ENCODE results near the gene ZFYVE26.
A peak's percentile ranks its signal among the peaks of the same experiment; 100 is the strongest.

Gene ZFYVE26

GRCh38 chr14:67766035-67766680 lies 50.2 kb downstream of the ZFYVE26 start:
- Histone ChIP-seq H3K9me3 (replicated peaks in 1 of 11) (no peaks in the 10 kb centered on the region), H3K9ac (no peak overlapping the region), H4K20me1 (peaks cover 0 to 13% (median 0%) of the 10 kb centered on the region in 11 experiments; a peak in 3 of 22 replicates), H3K27me3 (no peaks in the 10 kb centered on the region), H3K4me3 (no peak overlapping the region), H3K4me2 (peak overlapping the region in 5 of 11 experiments; percentile 57 to 78 (median 62); a peak in 10 of 22 replicates), H3K36me3 (peaks cover 66 to 97% (median 89%) of the 10 kb centered on the region in 11 experiments), H3K4me1 (peaks cover 0 to 29% (median 11%) of the 10 kb centered on the region in 10 experiments; a peak in 12 of 20 replicates), H3K27ac (peak overlapping the region in 2 of 11 experiments; percentile 2 to 45; a peak in 2 of 22 replicates)
- TF ChIP-seq Cebpa-rat (IDR thresholded peaks at IDR 0.05): no peak

GRCh38 chr14:67765192-67765834 lies 51.1 kb downstream of the ZFYVE26 start:
- peaks cover 71 to 98% (median 89%) of the 10 kb centered on the region in 11 experiments for H3K36me3 ChIP-seq
- no peak overlapping the region for H3K4me3 ChIP-seq

GRCh38 chr14:67764496-67764895 lies 51.9 kb downstream of the ZFYVE26 start:
- Histone ChIP-seq H3K4me3 (no peak overlapping the region), H3K27ac (no peak overlapping the region), H4K20me1 (peaks cover 0 to 13% (median 0%) of the 10 kb centered on the region in 11 experiments; a peak in 3 of 22 replicates), H3K9ac (no peak overlapping the region), H3K9me3 (replicated peaks in 1 of 11) (no peaks in the 10 kb centered on the region), H3K27me3 (no peaks in the 10 kb centered on the region), H3K4me1 (peaks cover 0 to 29% (median 11%) of the 10 kb centered on the region in 10 experiments; a peak in 12 of 20 replicates), H3K4me2 (no peak overlapping the region), H3K36me3 (peaks cover 67 to 98% (median 89%) of the 10 kb centered on the region in 11 experiments)
- TF ChIP-seq Cebpa-rat (IDR thresholded peaks at IDR 0.05): no peak

More at GRCh38 chr14:67765192-67765834, 51.1 kb downstream of the ZFYVE26 start:
- H3K27ac ChIP-seq: no peak overlapping the region
- peaks cover 0 to 29% (median 11%) of the 10 kb centered on the region in 10 experiments; a peak in 12 of 20 replicates for H3K4me1 ChIP-seq
- H3K9ac ChIP-seq: no peak overlapping the region
- H3K27me3 ChIP-seq: no peaks in the 10 kb centered on the region
- H4K20me1 ChIP-seq: peaks cover 0 to 13% (median 0%) of the 10 kb centered on the region in 11 experiments; a peak in 3 of 22 replicates
- TF ChIP-seq Cebpa-rat (IDR thresholded peaks at IDR 0.05): no peak
- H3K4me2 ChIP-seq: peak overlapping the region in 2 of 11 experiments; percentile 62 to 66; a peak in 3 of 22 replicates
- no peaks in the 10 kb centered on the region for H3K9me3 ChIP-seq (replicated peaks in 1 of 11)

- Histone ChIP-seq H3K27me3 (no peaks in the 10 kb centered on the region), H4K20me1 (peaks cover 0 to 13% (median 0%) of the 10 kb centered on the region in 11 experiments; a peak in 3 of 22 replicates), H3K4me3 (no peak overlapping the region), H3K4me1 (peaks cover 0 to 29% (median 11%) of the 10 kb centered on the region in 10 experiments; a peak in 12 of 20 replicates), H3K9me3 (replicated peaks in 1 of 11) (no peaks in the 10 kb centered on the region), H3K36me3 (peaks cover 57 to 89% (median 77%) of the 10 kb centered on the region in 11 experiments), H3K4me2 (no peak overlapping the region), H3K9ac (no peak overlapping the region), H3K27ac (no peak overlapping the region)
- no peak for TF ChIP-seq Cebpa-rat (IDR thresholded peaks at IDR 0.05)
Observed at GRCh38 chr14:67763158-67763822, 53.1 kb downstream of the ZFYVE26 start.

DNA sequence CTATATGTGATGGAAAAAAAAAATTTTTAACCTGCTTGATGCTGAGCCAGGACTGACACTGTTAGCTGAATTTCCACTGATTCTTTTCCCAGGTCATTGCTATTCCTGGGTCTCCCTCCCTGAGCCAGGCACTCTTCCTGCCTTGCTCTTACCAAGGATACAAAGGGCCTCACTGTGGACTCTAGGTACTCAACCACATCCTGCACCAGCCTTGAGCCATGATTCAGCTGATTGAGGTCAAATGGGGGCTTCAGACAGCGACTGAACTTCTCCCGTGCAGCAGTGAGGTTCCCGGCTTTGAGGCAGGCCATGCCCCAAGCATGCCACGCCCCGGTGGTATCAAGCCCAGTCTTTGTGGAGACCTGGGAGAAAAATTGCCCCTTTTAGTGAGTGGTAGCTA lies 54.3 kb downstream of the ZFYVE26 start:
- Histone ChIP-seq H3K27ac (no peak overlapping the region), H3K4me2 (no peak overlapping the region), H3K9ac (no peak overlapping the region), H3K4me3 (no peak overlapping the region), H3K36me3 (peaks cover 46 to 88% (median 70%) of the 10 kb centered on the region in 11 experiments), H3K9me3 (replicated peaks in 1 of 11) (no peaks in the 10 kb centered on the region), H4K20me1 (peaks cover 0 to 12% (median 0%) of the 10 kb centered on the region in 11 experiments; a peak in 3 of 22 replicates), H3K4me1 (peaks cover 0 to 19% (median 10%) of the 10 kb centered on the region in 10 experiments; a peak in 12 of 20 replicates), H3K27me3 (no peaks in the 10 kb centered on the region)
- TF ChIP-seq Cebpa-rat (IDR thresholded peaks at IDR 0.05): no peak

- H4K20me1 ChIP-seq: no peaks in the 10 kb centered on the region
- no peaks in the 10 kb centered on the region for H3K27me3 ChIP-seq
- H3K9ac ChIP-seq: no peak overlapping the region
- H3K27ac ChIP-seq: no peak overlapping the region
- H3K4me2 ChIP-seq: no peak overlapping the region
- no peaks in the 10 kb centered on the region for H3K4me1 ChIP-seq
- no peaks in the 10 kb centered on the region for H3K9me3 ChIP-seq (replicated peaks in 1 of 11)
- H3K36me3 ChIP-seq: peaks cover 48 to 96% (median 70%) of the 10 kb centered on the region in 11 experiments
- no peak for TF ChIP-seq Cebpa-rat (IDR thresholded peaks at IDR 0.05)
- no peak overlapping the region for H3K4me3 ChIP-seq
Observed at GRCh38 chr14:67759916-67760315, 56.5 kb downstream of the ZFYVE26 start.

DNA sequence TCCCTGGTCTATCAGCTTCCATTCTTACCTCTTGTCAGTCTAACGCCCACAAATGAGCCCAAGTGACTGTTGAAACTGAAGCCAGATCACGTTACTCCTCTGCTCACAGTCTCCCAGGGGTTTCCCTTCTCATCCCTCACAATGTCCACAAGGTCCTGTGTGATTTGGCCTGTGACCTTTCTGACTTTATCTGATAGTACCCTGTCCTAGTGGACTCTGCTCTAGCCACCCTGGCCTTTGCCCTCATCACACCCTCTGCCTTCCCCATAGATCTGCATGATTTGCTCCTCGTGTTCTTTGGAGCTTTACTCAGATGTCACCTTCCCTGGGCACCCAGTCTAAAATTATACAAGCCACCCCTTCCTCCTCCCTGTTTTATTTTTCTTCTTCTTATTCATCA lies 59.2 kb downstream of the ZFYVE26 start:
- peaks cover 55 to 97% (median 70%) of the 10 kb centered on the region in 11 experiments for H3K36me3 ChIP-seq
- no peak overlapping the region for H3K4me3 ChIP-seq
- no peaks in the 10 kb centered on the region for H4K20me1 ChIP-seq
- H3K27ac ChIP-seq: no peak overlapping the region
- H3K4me1 ChIP-seq: no peaks in the 10 kb centered on the region
- H3K27me3 ChIP-seq: no peaks in the 10 kb centered on the region
- H3K9ac ChIP-seq: no peak overlapping the region
- TF ChIP-seq Cebpa-rat (IDR thresholded peaks at IDR 0.05): no peak
- no peaks in the 10 kb centered on the region for H3K9me3 ChIP-seq (replicated peaks in 1 of 11)
- H3K4me2 ChIP-seq: no peak overlapping the region

- no peak for TF ChIP-seq Cebpa-rat (IDR thresholded peaks at IDR 0.05)
- no peak overlapping the region for H3K4me2 ChIP-seq
- H3K9ac ChIP-seq: no peak overlapping the region
- H3K4me3 ChIP-seq: no peak overlapping the region
- no peaks in the 10 kb centered on the region for H3K4me1 ChIP-seq
- no peaks in the 10 kb centered on the region for H3K27me3 ChIP-seq
- H3K9me3 ChIP-seq (replicated peaks in 1 of 11): no peaks in the 10 kb centered on the region
- no peaks in the 10 kb centered on the region for H4K20me1 ChIP-seq
- peaks cover 56 to 97% (median 72%) of the 10 kb centered on the region in 11 experiments for H3K36me3 ChIP-seq
- H3K27ac ChIP-seq: no peak overlapping the region
Observed at GRCh38 chr14:67756496-67756895, 59.9 kb downstream of the ZFYVE26 start.

All from BLaER1 treated with 17β-estradiol and CSF1 and Interleukin-3, amounts not matched to agents 10 nM and 100 nM (cell line).